NCI-H146 treated with DMSO at 0.1 percent for 48 hours (cell line): Measurements from ENCODE around the gene HAGHL.
"Not testable (repeated sequence)": the region's sequence is repeated elsewhere in the genome, so short reads cannot be mapped to it uniquely, and the experiment has no call there.

Experiments used
- DNase-seq: peaks from one replicate; lab custom pipeline; 2025; ENCODE audit not compliant: unreplicated experiment; lab: John Stamatoyannopoulos, UW

Gene HAGHL

DNA sequence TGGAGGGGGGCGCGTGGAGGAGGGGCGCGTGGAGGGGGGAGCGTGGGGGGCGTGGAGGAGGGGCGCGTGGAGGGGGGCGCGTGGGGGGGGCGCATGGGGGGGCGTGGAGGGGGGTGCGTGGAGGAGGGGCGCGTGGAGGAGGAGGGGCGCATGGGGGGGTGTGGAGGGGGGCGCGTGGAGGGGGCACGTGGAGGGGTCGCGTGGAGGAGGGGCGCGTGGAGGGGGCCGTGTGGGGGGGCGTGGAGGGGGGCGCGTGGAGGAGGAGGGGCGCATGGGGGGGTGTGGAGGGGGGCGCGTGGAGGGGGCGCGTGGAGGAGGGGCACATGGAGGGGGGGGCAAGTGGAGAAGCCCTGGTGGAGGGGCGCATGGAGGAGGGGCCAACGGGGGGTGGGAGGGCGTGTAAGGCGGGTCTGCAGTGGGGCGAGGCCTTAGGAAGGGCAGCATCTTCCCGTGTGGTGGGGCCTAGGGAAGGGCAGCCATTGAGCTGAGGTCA is 40.9 kb downstream of the HAGHL start:
- no peak for DNase-seq

DNA sequence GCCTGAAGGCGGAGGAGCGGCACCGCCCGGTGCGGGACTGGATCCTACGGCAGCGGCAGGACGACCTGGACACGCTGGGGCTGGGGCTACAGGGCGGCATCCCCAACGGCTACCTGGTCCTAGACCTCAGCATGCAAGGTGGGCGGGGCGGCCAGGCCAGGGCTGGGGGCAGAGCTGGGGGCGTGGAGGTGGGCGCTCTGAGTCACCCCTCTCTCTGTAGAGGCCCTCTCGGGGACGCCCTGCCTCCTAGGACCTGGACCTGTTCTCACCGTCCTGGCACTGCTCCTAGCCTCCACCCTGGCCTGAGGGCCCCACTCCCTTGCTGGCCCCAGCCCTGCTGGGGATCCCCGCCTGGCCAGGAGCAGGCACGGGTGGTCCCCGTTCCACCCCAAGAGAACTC is 41.5 kb downstream of the HAGHL start:
- no peak for DNase-seq

DNA sequence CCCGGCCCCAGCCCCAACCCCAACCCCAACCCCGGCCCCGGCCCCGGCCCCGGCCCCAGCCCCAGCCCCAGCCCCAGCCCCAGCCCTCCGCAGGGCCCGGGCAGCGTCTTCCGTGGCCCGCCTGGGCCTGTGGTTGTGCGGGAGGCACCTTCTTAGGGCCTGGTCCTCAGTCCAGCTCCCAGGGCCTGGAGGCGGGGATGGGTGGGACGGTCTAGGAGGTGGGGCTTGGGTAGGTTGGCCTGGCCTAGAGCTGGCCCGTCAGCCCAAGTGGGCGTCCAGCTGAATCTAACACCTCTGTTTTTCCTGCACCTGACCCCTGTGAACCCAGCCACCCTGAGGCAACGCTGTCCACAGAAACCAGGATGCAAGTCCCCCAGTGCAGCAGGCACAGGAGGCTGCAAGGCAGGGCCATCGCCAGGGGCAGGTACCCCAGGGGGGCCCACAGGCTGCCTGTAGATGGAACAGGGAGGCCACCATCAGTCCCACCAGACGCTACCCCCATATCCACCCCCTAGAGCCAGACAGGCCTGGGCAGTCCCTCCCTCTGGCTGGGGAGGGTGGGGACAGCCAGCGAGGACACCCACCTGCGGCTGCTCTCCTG is 42.4 kb downstream of the HAGHL start:
- no peak for DNase-seq

DNA sequence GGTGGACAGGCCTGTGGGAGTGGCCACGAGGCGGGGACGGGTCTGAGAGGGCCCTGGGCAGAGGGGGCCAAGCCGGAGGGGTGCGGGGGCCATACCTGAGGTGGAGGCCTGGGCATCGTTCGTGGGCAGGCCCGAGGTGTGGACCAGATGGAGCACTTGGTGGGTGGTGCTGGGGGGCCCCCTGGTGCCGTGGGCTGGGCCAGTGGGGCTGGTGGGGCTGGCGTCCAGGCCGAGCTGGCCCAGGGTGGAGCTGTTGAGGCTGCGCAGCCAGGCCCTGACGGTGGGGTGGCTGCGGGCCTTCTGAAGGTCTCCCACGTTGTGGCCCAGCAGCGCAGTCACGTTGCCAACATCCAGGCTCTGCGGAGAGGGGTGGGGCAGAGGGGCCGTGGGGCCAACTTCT is 43.0 kb downstream of the HAGHL start:
- DNase-seq: no peak

DNA sequence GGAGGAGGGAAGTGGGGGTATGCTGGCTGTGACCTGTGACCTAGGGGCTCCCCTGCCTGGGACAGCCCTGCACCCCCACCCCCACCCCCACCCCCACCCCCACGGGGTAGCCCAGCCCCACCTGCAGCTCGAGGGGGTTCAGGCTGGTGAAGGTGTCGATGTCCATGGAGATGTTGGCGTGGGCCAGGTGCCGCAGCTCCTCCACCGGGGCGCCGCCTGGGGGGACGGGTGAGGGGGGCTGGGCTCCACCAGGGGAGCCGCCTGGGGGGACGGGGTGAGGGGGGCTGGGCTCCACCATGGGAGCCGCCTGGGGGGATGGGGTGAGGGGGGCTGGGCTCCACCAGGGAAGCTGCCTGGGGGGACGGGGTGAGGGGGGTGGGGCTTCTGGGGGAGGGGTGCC is 43.5 kb downstream of the HAGHL start:
- no peak for DNase-seq

DNA sequence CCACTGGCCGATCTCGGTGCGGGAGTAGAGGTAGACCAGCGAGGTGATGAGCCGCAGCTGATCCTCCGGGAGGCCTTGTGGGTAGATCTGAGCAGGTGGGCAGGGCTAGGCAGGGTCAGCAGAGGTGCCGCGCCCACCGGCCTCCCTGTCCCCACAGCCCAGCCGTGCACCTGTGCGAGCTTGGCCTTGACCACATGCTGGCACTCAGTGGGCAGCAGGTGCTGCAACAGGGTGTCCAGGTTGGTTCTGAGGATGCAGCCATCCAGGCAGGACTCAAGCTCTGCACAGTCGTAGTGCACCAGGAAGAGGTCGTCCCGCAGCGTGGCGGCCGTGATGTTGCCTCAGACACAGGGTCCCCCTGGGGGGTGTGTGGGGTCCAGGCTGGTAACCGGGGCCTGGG is 46.1 kb downstream of the HAGHL start:
- DNase-seq: peak; percentile 23

DNA sequence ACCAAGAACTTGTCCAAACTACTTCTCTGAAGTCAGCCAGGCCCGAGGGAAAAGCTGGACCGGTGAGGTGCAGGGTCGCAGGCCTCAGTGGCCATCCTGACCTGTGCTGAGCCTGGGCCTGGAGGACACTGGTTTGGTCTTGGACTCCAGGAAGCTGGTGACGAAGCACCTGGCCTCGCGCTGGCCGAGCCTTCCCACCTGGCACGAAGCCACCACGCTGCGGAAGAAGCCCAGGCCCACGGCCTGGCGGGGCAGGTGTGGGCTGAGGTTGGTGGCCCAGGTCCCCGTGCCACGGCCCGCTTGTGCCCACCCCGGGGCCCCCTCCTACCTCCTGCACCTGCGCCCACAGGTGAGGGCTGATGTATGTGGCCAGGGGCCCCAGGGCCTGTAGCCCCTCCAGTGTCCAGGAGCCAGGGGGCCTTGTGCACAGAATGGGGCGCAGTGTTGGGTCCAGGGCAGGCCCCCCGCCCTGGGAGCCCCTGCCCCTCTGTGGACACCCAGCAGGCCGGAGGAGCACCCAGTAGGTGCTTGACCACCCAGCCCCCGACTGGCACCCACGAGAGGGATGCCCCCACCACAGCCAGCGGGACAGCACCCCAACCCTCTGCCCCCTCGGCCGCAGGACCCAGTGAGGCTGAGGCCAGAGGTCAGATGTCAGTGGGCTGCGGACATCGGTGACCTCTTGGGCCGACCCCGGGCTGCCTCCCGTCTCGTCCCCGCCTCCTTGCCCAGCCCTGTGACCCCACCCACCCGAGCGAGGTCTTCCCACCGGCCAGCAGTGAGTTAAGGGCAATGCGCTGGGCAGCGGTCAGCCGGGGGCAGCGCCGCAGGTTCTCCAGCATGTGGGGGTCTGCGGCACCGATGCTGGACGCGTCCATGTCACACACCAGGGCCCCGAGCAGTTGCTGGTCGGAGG is 47.4 kb downstream of the HAGHL start:
- DNase-seq: no peak

DNA sequence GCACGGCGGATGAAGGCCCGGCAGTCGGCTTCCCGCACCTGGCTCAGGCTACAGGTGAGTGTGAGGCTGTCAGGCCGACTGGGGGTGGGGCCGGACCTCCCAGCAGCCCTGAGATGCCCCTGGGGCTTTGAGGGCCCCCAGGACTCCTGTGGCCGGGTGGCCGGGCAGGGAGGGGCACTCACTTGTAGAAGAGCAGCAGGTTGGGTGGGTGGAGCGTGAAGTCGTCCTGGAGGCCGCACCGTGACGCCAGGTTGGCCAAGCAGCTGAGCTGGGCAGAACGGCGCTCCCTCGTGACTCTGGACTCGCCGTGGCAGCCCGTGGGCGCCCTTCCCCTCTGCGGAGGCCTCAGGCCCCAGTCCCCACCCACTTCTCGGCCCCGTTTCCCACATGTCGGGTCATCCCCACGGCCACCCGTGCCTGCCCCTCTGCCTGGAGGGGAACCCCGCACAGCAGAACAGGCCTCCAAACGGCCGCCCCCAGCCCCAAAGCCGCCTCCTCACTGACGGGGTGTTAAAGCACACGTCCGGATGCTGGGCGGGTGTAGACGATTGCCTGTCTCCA is 48.4 kb downstream of the HAGHL start:
- peak; percentile 18 for DNase-seq

DNA sequence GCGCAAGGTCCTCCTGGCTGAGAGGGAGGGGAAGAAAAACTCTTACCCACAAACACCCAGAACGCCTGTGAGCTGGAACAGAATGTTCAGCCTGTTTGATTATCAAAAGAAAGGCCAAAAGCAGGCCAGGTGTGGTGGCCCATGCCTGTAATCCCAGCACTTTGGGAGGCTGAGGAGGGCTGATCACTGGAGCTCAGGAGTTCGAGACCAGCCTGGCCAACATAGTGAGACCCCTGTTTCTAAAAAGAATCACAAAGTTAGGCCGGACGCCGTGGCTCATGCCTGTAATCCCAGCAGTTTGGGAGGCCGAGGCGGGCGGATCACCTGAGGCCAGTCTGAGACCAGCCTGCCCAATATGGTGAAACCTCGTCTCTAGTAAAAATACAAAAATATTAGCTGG is 49.4 kb downstream of the HAGHL start:
- DNase-seq: not testable (repeated sequence)

DNA sequence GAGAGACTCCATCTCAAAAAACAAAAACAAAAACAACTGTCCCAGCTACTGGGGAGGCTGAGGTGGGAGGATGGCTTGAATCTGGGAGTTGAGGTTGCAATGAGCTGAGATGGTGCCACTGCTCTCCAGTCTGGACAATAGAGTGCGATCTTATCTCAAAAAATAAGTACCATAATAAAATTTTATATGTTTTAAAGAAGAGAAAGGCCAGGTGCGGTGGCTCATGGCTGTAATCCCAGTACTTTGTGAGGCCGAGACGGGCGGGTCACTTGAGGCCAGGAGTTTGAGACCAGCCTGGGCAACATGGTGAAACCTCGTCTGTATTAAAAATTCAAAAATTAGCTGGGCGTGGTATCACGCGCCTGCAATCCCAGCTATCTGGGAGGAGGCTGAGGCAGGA is 49.9 kb downstream of the HAGHL start:
- DNase-seq: no peak

DNA sequence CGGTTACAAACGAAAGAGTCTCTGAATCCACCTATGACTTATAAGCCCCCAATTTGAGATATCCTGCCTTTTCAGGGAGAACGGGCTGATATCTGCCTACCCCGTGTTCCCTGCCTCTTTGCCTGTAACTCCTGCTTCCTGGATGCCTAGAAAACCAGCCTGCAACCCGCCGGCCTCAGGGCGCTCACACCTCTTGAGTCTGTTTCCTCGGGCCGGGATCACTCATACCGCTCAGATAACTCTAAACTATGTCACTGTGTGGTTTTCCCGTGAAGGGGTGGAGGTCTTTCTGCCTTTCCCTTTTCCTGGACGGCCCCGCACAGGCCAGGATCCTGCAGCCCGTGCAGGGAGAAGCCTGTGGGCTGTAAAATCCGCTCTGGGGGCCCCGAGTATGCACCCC is 50.9 kb downstream of the HAGHL start:
- no peak for DNase-seq

DNA sequence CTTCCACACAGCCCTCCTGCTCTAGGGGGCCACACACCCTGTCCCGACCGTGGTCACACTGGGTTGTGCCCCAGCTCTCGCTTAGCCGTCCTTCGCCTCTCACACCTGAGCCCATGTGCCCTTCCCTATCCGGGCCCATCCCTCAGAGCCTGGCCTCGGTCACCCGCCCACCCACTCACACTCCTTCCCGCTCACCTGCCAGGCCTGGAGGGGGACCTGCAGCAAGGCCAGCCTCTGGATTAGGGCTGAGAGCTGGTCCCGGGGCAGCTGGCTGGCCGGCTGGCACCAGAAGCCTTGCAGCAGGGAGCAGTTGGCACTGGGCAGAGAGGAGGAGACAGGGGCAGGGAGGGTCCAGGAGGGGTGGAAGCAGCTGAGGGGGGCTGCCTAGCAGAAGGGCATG is 51.5 kb downstream of the HAGHL start:
- DNase-seq: no peak

DNA sequence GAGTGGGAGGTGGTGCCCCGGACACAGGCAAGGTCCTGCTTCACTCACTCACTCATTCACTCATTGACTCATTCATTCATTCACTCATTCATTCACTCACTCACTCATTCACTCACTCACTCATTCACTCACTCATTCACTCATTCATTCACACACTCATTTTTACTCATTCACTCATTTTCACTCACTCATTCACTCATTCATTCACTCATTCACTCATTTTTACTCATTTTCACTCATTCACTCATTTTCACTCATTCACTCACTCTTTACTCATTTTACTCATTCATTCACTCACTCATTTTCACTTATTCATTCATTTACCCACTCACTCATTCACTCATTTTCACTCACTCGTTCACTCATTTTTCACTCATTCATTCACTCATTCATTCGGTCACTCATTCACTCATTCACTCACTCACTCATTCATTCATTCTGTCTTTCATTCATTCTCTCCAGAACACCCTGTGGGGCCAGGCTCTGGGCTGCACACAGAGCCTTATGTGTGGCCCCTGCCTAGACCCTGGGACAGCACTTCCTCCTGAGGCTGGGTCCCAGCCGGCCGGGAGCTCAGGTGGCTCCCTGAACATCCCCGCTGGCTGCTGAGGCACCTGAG is 52.1 kb downstream of the HAGHL start:
- no peak for DNase-seq
